GM23248 (cell line): ENCODE data around the gene OS9. TPM values are rescaled to one million over a fixed set of nuclear protein-coding genes. Genes with fewer than 3 reads are reported as not detected.
"Not testable (repeated sequence)": the region's sequence is repeated elsewhere in the genome, so short reads cannot be mapped to it uniquely, and the experiment has no call there.

Experiments
- DNase-seq: peaks from one replicate; pipeline ENCODE4 v3.0.0-alpha.2; 2015
- H2AFZ ChIP-seq: fragments of 200-600 bp; sonication (generic); 2 replicates; pipeline ENCODE4 v1.6.1; 2016; ENCODE audit warnings: antibody characterized with exemption
- H3F3A ChIP-seq: fragments of 200-600 bp; sonication (generic); 2 replicates; pipeline ENCODE4 v1.6.1; 2016; ENCODE audit warnings: mild to moderate bottlenecking, antibody characterized with exemption, mixed run types; ENCODE audit not compliant: insufficient read depth
- H3K27ac ChIP-seq: fragments of 200-600 bp; sonication (generic); 2 replicates; pipeline ENCODE4 v1.5.1; 2016; ENCODE audit warnings: mild to moderate bottlenecking
- H3K27me3 ChIP-seq: fragments of 200-600 bp; sonication (generic); replicated peaks from 2 replicates; pipeline ENCODE4 v1.6.1; 2016; ENCODE audit warnings: mild to moderate bottlenecking; ENCODE audit not compliant: insufficient read depth
- H3K36me3 ChIP-seq: fragments of 200-600 bp; sonication (generic); 2 replicates; pipeline ENCODE4 v1.6.1; 2016; ENCODE audit warnings: low read depth, mild to moderate bottlenecking
- H3K4me1 ChIP-seq: fragments of 200-600 bp; sonication (generic); 2 replicates; pipeline ENCODE4 v1.6.1; 2016; ENCODE audit warnings: mild to moderate bottlenecking; ENCODE audit not compliant: insufficient read depth
- H3K4me2 ChIP-seq: fragments of 200-600 bp; sonication (generic); one replicate; pipeline ENCODE4 v1.6.1; 2016; ENCODE audit warnings: mild to moderate bottlenecking; ENCODE audit not compliant: unreplicated experiment
- H3K4me3 ChIP-seq: fragments of 200-600 bp; sonication (generic); 2 replicates; pipeline ENCODE4 v1.5.1; 2016; ENCODE audit warnings: mild to moderate bottlenecking
- H3K79me2 ChIP-seq: fragments of 200-600 bp; sonication (generic); 2 replicates; pipeline ENCODE4 v1.6.1; 2016; ENCODE audit warnings: mild to moderate bottlenecking; ENCODE audit not compliant: insufficient read depth
- H3K9ac ChIP-seq: fragments of 200-600 bp; sonication (generic); 2 replicates; pipeline ENCODE4 v1.6.1; 2016; ENCODE audit warnings: mild to moderate bottlenecking
- H3K9me2 ChIP-seq: fragments of 200-600 bp; sonication (generic); 2 replicates; pipeline ENCODE4 v1.6.1; 2016; ENCODE audit warnings: mixed run types, mild to moderate bottlenecking, moderate library complexity; ENCODE audit not compliant: insufficient read depth
- H3K9me3 ChIP-seq: fragments of 200-600 bp; sonication (generic); one replicate; pipeline ENCODE4 v1.6.1; 2017; ENCODE audit warnings: low read depth
- H4K20me1 ChIP-seq: fragments of 200-600 bp; sonication (generic); 2 replicates; pipeline ENCODE4 v1.6.0; 2016; ENCODE audit not compliant: insufficient read depth
- EZH2 ChIP-seq: fragments of 200-600 bp; sonication (generic); IDR thresholded peaks from 2 replicates; pipeline ENCODE4 v1.6.1; 2018; ENCODE audit warnings: antibody characterized with exemption, mild to moderate bottlenecking; ENCODE audit not compliant: insufficient read depth, poor library complexity, severe bottlenecking
- EZH2phosphoT487 ChIP-seq: fragments of 200-600 bp; sonication (generic); IDR thresholded peaks from 2 replicates; pipeline ENCODE4 v1.6.1; 2018; ENCODE audit warnings: antibody characterized with exemption, moderate library complexity, mild to moderate bottlenecking, low read depth; ENCODE audit not compliant: insufficient read depth
- WGBS, 2 experiments: methylation state at CpG; one replicate each; pipeline ENCODE4 v1.1.6; 2015 to 2017; ENCODE audit warnings: low lambda C conversion rate in 2 of 2, low coverage in 1 of 2; ENCODE audit errors: missing lambda C conversion rate in 2 of 2; 5-methylcytosine and 5-hydroxymethylcytosine counted together
- in situ Hi-C: fragments of 300-500 bp; cut with MboI; formaldehyde crosslinking; loops from 2 replicates; pipeline ENCODE4 v1.15.0; 2020
- polyA plus RNA-seq: library from polyadenylated mRNA; unstranded; fragments of >200 nt; fragmentation: Nextera tagmentation; extraction: Ambion mirVana; gene quantifications from 2 replicates; pipeline ENCODE4 v1.2.1, GENCODE V29; 2016
- total RNA-seq: library from RNA; depleted of rRNA; stranded (reverse); fragments of >200 nt; shearing (Covaris generic); gene quantifications from 2 replicates; pipeline ENCODE4 v1.2.3, GENCODE V29; 2014

OS9 gene
- total and polyA plus RNA-seq, 2 experiments from 2014 or later, result 186 to 329 TPM

DNA sequence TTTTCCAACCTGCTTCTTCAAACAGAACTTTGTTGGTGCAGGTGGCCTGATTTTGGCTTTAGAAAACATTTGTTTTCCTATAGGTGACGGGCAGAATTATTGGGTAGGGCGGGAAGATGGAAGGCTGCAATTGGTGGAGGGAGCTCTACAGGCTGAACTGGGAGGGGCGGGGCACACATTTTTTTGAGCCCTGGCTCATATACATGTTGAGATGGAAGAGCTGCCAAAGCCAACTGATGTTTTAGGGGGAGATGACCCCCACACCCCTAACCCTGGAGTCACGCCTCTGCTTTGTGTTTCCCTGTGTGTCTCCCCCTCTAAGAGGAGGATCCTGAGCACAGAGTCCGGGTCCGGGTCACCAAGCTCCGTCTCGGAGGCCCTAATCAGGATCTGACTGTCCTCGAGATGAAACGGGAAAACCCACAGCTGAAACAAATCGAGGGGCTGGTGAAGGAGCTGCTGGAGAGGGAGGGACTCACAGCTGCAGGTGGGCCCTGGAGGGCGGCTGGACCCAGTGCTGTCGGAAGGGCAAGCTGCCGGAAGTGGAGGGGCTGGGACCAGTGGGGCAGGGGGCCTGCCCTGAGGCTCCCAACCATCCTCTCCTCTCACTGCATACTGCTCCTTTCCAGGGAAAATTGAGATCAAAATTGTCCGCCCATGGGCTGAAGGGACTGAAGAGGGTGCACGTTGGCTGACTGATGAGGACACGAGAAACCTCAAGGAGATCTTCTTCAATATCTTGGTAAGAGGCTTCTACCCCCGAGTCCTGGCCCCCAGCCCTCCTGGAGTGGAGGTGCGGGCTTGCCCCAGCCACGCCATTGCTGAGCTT lies 26.1 kb downstream of the OS9 start:
- Histone ChIP-seq H3K27me3 (no peaks in the 10 kb centered on the region), H3K4me1 (no peaks in the 10 kb centered on the region), H3F3A (no peaks in the 10 kb centered on the region), H2AFZ (no peak overlapping the region), H4K20me1 (no peaks in the 10 kb centered on the region), H3K36me3 (peaks cover 6% of the 10 kb centered on the region; the same call in 1 of the 2 replicates), H3K4me3 (no peak overlapping the region), H3K4me2 (no peak overlapping the region), H3K27ac (no peak overlapping the region), H3K79me2 (no peaks in the 10 kb centered on the region), H3K9ac (no peak overlapping the region), H3K9me3 (no peaks in the 10 kb centered on the region), H3K9me2 (no peaks in the 10 kb centered on the region)
- no peak for TF ChIP-seq EZH2
- no peak for TF ChIP-seq EZH2phosphoT487
- in situ Hi-C loops, result no loop called here
- 90 to 92% methylated on average over 18 to 20 of the region's 20 CpGs for WGBS, 2 experiments
- DNase-seq, result no peak

DNA sequence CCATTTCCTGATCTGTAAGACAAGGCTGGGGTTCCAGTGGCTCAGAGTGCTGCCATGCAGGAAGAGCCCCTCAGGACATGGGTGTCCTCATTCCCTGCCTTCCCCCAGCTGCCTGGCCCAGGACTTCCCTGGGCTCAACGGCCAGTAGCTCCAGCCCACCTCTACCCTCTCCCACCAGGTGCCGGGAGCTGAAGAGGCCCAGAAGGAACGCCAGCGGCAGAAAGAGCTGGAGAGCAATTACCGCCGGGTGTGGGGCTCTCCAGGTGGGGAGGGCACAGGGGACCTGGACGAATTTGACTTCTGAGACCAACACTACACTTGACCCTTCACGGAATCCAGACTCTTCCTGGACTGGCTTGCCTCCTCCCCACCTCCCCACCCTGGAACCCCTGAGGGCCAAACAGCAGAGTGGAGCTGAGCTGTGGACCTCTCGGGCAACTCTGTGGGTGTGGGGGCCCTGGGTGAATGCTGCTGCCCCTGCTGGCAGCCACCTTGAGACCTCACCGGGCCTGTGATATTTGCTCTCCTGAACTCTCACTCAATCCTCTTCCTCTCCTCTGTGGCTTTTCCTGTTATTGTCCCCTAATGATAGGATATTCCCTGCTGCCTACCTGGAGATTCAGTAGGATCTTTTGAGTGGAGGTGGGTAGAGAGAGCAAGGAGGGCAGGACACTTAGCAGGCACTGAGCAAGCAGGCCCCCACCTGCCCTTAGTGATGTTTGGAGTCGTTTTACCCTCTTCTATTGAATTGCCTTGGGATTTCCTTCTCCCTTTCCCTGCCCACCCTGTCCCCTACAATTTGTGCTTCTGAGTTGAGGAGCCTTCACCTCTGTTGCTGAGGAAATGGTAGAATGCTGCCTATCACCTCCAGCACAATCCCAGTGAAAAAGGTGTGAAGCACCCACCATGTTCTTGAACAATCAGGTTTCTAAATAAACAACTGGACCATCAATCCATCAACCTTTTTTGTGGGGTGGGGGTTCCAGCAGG lies 27.0 kb downstream of the OS9 start:
- H3K36me3 ChIP-seq, result peaks cover 6% of the 10 kb centered on the region; the same call in 1 of the 2 replicates
- no peak overlapping the region for H3K27ac ChIP-seq
- H3K79me2 ChIP-seq, result no peaks in the 10 kb centered on the region
- H3K9me3 ChIP-seq, result no peaks in the 10 kb centered on the region
- H3K27me3 ChIP-seq, result no peaks in the 10 kb centered on the region
- H3K4me3 ChIP-seq, result no peak overlapping the region
- 88 to 96% methylated on average over 10 to 11 of the region's 11 CpGs for WGBS, 2 experiments
- H3F3A ChIP-seq, result no peaks in the 10 kb centered on the region
- H3K4me1 ChIP-seq, result no peaks in the 10 kb centered on the region
- no peak overlapping the region for H3K4me2 ChIP-seq
- DNase-seq, result no peak
- TF ChIP-seq EZH2phosphoT487 (no peak), EZH2 (no peak)
- no peaks in the 10 kb centered on the region for H4K20me1 ChIP-seq
- H2AFZ ChIP-seq, result no peak overlapping the region
- no peaks in the 10 kb centered on the region for H3K9me2 ChIP-seq
- no peak overlapping the region for H3K9ac ChIP-seq
- in situ Hi-C loops, result no loop called here

DNA sequence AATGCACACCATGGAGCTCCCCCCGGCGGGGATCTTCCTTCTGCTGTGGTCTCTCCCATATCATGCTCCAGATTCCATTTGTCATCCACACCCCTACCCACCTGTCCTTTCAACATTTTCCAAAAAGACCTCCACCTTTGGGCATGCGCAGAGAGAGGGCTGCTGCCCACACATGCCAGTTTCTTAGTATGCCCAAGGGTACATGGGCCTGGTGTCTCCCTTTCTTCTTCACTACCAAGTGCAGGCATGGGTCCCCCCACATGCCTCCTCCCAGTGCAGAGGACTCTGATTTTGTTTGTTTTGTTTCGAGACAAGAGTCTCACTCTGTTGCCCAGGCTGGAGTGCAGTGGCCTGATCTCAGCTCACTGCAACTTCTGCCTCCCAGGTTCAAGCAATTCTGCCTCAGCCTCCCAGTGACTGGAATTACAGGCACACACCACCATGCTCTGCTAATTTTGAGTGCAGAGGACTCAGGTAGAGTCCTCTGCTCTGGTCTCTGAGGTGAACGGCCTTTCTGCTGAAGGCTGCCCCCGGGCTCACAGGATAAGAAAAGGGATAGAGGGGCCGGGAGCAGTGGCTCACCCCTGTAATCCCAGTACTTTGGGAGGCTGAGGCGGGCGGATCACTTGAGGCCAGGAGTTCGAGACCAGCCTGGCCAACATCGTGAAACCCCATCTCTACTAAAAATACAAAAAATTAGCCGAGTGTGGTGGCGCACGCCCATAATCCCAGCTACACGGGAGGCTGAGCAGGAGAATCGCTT lies 28.1 kb downstream of the OS9 start:
- in situ Hi-C loops, H4K20me1 ChIP-seq: not testable (repeated sequence)
- WGBS, 2 experiments, result 91 to 95% methylated on average over 16 of the region's 16 CpGs

More for the DNA sequence above, 28.1 kb downstream of the OS9 start:
- not testable (repeated sequence) for H3K9me3 ChIP-seq, H3K4me3 ChIP-seq, H3F3A ChIP-seq, H3K36me3 ChIP-seq, H3K27ac ChIP-seq, H3K4me2 ChIP-seq, DNase-seq, H3K4me1 ChIP-seq, H3K79me2 ChIP-seq, H2AFZ ChIP-seq, H3K9me2 ChIP-seq, H3K27me3 ChIP-seq, H3K9ac ChIP-seq
